ENCODE data around the gene FAR2. TPM values are rescaled to one million over a fixed set of nuclear protein-coding genes. Genes with fewer than 3 reads are reported as not detected.
"Not testable (repeated sequence)": the region's sequence is repeated elsewhere in the genome, so short reads cannot be mapped to it uniquely, and the experiment has no call there.

FAR2 gene
- total RNA-seq, 6 experiments from 2014 or later = 0.17 to 14.0 (median 8.5) TPM

- no peak overlapping the region for H3K4me3 Mint-ChIP-seq
- TF ChIP-seq CTCF (IDR thresholded peaks at IDR 0.05) = no peak
- H3K27ac Mint-ChIP-seq = no peak overlapping the region
- peaks cover 10% of the 10 kb centered on the region; the same call in 1 of the 2 replicates for H3K36me3 Mint-ChIP-seq (ENCODE audit: low read depth)
- no peak for DNase-seq
- no peaks in the 10 kb centered on the region; the same call in 1 of the 2 replicates for H3K4me1 Mint-ChIP-seq (ENCODE audit: low read depth)
- H3K27me3 Mint-ChIP-seq (ENCODE audit: insufficient read depth) = no peaks in the 10 kb centered on the region
- H3K9me3 Mint-ChIP-seq = peaks cover 54% of the 10 kb centered on the region
These were observed 22.6 kb downstream of the FAR2 start for GRCh38 chr12:29171421-29172258.

- no peak overlapping the region for H3K27ac Mint-ChIP-seq
- TF ChIP-seq CTCF (IDR thresholded peaks at IDR 0.05) = no peak
- no peaks in the 10 kb centered on the region for H3K4me1 Mint-ChIP-seq (ENCODE audit: low read depth)
- peaks cover 6% of the 10 kb centered on the region; the same call in 1 of the 2 replicates for H3K36me3 Mint-ChIP-seq (ENCODE audit: low read depth)
- H3K9me3 Mint-ChIP-seq = peaks cover 41% of the 10 kb centered on the region
- DNase-seq = no peak
- H3K27me3 Mint-ChIP-seq (ENCODE audit: insufficient read depth) = no peaks in the 10 kb centered on the region
- H3K4me3 Mint-ChIP-seq = no peak overlapping the region
These were observed 27.9 kb downstream of the FAR2 start for GRCh38 chr12:29176941-29177340.

- peaks cover 23% of the 10 kb centered on the region for H3K9me3 Mint-ChIP-seq
- not testable (repeated sequence) for H3K27ac Mint-ChIP-seq; H3K36me3 Mint-ChIP-seq (ENCODE audit: low read depth); H3K4me3 Mint-ChIP-seq; DNase-seq; H3K27me3 Mint-ChIP-seq (ENCODE audit: insufficient read depth); H3K4me1 Mint-ChIP-seq (ENCODE audit: low read depth)
These were observed 33.2 kb downstream of the FAR2 start for GRCh38 chr12:29182247-29182646.

- no peak for DNase-seq
- H3K36me3 Mint-ChIP-seq (ENCODE audit: low read depth) = no peaks in the 10 kb centered on the region; the same call in 1 of the 2 replicates
These were observed 38.7 kb downstream of the FAR2 start for GRCh38 chr12:29187756-29188155.

GRCh38 chr12:29191267-29191850, 42.3 kb downstream of the FAR2 start:
- Mint-ChIP-seq H3K36me3 (ENCODE audit: low read depth) (no peaks in the 10 kb centered on the region), H3K4me3 (no peak overlapping the region), H3K9me3 (peaks cover 22% of the 10 kb centered on the region), H3K4me1 (ENCODE audit: low read depth) (no peaks in the 10 kb centered on the region), H3K27ac (no peak overlapping the region), H3K27me3 (ENCODE audit: insufficient read depth) (no peaks in the 10 kb centered on the region)
- TF ChIP-seq CTCF (IDR thresholded peaks at IDR 0.05) = no peak
- no peak for DNase-seq

More at GRCh38 chr12:29187756-29188155, 38.7 kb downstream of the FAR2 start:
- TF ChIP-seq CTCF (IDR thresholded peaks at IDR 0.05) = no peak
- Mint-ChIP-seq H3K27ac (no peak overlapping the region; the same call in 1 of the 2 replicates), H3K9me3 (peaks cover 14% of the 10 kb centered on the region), H3K27me3 (ENCODE audit: insufficient read depth) (no peaks in the 10 kb centered on the region), H3K4me3 (no peak overlapping the region; the same call in 1 of the 2 replicates), H3K4me1 (ENCODE audit: low read depth) (no peaks in the 10 kb centered on the region)

GRCh38 chr12:29198901-29199300, 49.8 kb downstream of the FAR2 start:
- H3K4me3 Mint-ChIP-seq = no peak overlapping the region
- H3K27me3 Mint-ChIP-seq (ENCODE audit: insufficient read depth) = no peaks in the 10 kb centered on the region; the same call in 1 of the 2 replicates
- peaks cover 32% of the 10 kb centered on the region for H3K9me3 Mint-ChIP-seq
- H3K36me3 Mint-ChIP-seq (ENCODE audit: low read depth) = peaks cover 6% of the 10 kb centered on the region
- no peak for DNase-seq
- no peak overlapping the region for H3K27ac Mint-ChIP-seq
- H3K4me1 Mint-ChIP-seq (ENCODE audit: low read depth) = no peaks in the 10 kb centered on the region
- no peak for TF ChIP-seq CTCF (IDR thresholded peaks at IDR 0.05)

Data from HFFc6 (cell line).